ENCODE data around the gene NLGN1. TPM values are rescaled to one million over a fixed set of nuclear protein-coding genes. Genes with fewer than 3 reads are reported as not detected.

Gene NLGN1
- total and polyA plus RNA-seq, 9 of the 15 experiments (the other 6 are each of a cell fraction or from before 2014, with no cell fraction given) = under 0.01 to 0.01 TPM; not detected in 7

DNA sequence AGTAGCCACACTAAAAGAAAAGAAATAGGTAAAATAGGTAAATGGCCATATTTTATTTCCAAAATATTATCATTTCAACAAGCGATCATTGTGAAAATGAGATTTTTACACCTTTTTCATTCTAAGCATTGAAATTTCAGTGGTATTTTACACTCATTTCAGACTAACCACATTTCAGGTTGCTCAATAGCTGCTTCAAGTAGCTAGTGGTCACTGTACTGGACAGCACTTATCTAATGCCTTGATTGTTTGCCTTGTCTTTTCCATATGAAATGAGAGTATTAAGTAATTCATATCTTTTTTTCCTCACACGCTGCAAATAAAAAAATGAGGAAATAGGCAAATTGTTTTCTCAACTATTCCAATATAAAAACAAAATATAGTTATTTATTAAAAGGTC, 332.8 kb downstream of the NLGN1 start (continued):
- TF ChIP-seq, protein P1, sequence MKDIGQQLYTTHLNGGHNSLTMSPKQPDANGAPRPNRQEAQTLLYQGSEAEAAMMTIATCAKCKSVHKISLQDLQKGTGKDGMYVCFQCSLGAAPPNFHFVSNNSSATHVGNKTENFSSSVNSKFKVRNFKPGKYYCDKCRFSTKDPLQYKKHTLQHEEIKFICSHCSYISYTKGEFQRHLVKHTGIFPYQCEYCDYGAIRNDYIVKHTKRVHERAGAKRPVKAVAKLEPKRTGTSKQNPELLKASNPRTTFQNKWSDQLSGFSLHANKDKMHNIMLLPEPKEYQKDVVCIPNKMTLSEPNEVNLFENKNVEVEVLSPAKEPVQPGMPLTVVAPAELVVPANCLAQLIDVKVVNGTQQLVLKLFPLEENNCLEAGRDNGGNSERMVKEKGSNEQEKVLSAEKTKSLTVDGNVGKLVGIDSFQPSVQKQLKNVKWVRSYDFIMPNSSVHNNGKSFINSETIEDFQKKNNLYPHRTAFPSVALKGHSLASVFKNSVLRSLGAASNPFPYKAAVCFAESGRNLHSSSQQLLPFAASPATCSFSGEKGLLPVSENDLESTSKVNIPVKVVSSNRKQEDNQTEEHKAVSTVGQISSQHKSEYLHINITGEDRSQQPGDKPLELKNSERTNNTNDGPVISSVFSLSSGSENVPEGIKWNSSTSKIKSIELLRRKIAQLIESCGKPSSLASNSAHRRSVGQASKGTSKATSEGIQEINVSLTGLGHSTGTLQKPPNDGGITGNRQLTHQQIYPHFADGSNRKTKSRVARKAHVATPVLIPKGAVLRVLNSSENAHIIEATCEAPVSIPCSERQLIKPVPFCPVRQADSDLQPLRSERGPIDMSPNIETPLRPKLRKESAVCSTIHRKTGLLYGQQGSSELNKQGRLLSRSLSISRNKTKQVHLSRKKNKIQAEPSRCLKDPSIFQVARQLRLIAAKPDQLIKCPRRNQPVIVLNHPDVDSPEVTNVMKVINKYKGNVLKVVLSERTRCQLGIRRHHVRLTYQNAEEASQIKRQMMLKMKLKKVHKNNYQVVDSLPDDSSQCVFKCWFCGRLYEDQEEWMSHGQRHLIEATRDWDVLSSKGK (CRISPR knock-in tag; IDR thresholded peaks at IDR 0.05) = no peak
- TF ChIP-seq, protein P2, sequence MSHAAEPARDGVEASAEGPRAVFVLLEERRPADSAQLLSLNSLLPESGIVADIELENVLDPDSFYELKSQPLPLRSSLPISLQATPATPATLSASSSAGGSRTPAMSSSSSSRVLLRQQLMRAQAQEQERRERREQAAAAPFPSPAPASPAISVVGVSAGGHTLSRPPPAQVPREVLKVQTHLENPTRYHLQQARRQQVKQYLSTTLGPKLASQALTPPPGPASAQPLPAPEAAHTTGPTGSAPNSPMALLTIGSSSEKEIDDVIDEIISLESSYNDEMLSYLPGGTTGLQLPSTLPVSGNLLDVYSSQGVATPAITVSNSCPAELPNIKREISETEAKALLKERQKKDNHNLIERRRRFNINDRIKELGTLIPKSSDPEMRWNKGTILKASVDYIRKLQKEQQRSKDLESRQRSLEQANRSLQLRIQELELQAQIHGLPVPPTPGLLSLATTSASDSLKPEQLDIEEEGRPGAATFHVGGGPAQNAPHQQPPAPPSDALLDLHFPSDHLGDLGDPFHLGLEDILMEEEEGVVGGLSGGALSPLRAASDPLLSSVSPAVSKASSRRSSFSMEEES (CRISPR knock-in tag; IDR thresholded peaks at IDR 0.05) = no peak
- no peak for TF ChIP-seq ZEB2 (IDR thresholded peaks at IDR 0.05)
- no peak for TF ChIP-seq ZFP1 (CRISPR knock-in tag; IDR thresholded peaks at IDR 0.05)
- no peak for TF ChIP-seq CSDE1 (IDR thresholded peaks at IDR 0.05)
- TF ChIP-seq, protein P3, sequence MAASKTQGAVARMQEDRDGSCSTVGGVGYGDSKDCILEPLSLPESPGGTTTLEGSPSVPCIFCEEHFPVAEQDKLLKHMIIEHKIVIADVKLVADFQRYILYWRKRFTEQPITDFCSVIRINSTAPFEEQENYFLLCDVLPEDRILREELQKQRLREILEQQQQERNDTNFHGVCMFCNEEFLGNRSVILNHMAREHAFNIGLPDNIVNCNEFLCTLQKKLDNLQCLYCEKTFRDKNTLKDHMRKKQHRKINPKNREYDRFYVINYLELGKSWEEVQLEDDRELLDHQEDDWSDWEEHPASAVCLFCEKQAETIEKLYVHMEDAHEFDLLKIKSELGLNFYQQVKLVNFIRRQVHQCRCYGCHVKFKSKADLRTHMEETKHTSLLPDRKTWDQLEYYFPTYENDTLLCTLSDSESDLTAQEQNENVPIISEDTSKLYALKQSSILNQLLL (CRISPR knock-in tag; IDR thresholded peaks at IDR 0.05; ENCODE audit: borderline replicate concordance) = no peak
